ENCODE data around the gene SLC17A1.

SLC17A1 gene

GRCh38 chr6:25874822-25875562 is 43.1 kb upstream of the SLC17A1 start:
- no peak for TF ChIP-seq CTCF (IDR thresholded peaks at IDR 0.05; ENCODE audit: low read depth, low read length)
- TF ChIP-seq POLR2A (IDR thresholded peaks at IDR 0.05; ENCODE audit: extremely low read depth, insufficient read length) = no peak
- TF ChIP-seq MYC (IDR thresholded peaks at IDR 0.05; ENCODE audit: low read depth, low read length) = peak; percentile 32; the same call in 1 of the 2 replicates
- TF ChIP-seq MAX (IDR thresholded peaks at IDR 0.05; ENCODE audit: low read depth, low read length) = peak; percentile 25; the same call in 1 of the 2 replicates
- peak; percentile 72 for DNase-seq (ENCODE audit: low read depth)
- H3K4me3 ChIP-seq (ENCODE audit: low read depth, low read length) = no peak overlapping the region

GRCh38 chr6:25874118-25874517 is 42.3 kb upstream of the SLC17A1 start, which contains the start of gene SLC17A3:
SLC17A3 (minus strand) TSS chr6:25874243; CDS start chr6:25868387, 5,856 bp downstream.
- DNase-seq (ENCODE audit: low read depth) = peak; percentile 8
- no peak for TF ChIP-seq MYC (IDR thresholded peaks at IDR 0.05; ENCODE audit: low read depth, low read length)
- no peak for TF ChIP-seq MAX (IDR thresholded peaks at IDR 0.05; ENCODE audit: low read depth, low read length)
- H3K4me3 ChIP-seq (ENCODE audit: low read depth, low read length) = no peak within 1 kb of the TSS

GRCh38 chr6:25872814-25873213 is 41.0 kb upstream of the SLC17A1 start:
- no peak for DNase-seq (ENCODE audit: low read depth)
- no peak overlapping the region for H3K4me3 ChIP-seq (ENCODE audit: low read depth, low read length)
- TF ChIP-seq MAX (IDR thresholded peaks at IDR 0.05; ENCODE audit: low read depth, low read length) (no peak), CTCF (IDR thresholded peaks at IDR 0.05; ENCODE audit: low read depth, low read length) (no peak), POLR2A (IDR thresholded peaks at IDR 0.05; ENCODE audit: extremely low read depth, insufficient read length) (no peak), MYC (IDR thresholded peaks at IDR 0.05; ENCODE audit: low read depth, low read length) (no peak)

- TF ChIP-seq MYC (IDR thresholded peaks at IDR 0.05; ENCODE audit: low read depth, low read length) (no peak), MAX (IDR thresholded peaks at IDR 0.05; ENCODE audit: low read depth, low read length) (no peak), POLR2A (IDR thresholded peaks at IDR 0.05; ENCODE audit: extremely low read depth, insufficient read length) (no peak), CTCF (IDR thresholded peaks at IDR 0.05; ENCODE audit: low read depth, low read length) (no peak)
- DNase-seq (ENCODE audit: low read depth) = no peak
- no peak overlapping the region for H3K4me3 ChIP-seq (ENCODE audit: low read depth, low read length)
These were observed 38.0 kb upstream of the SLC17A1 start for GRCh38 chr6:25869840-25870239.

- no peak for DNase-seq (ENCODE audit: low read depth)
- no peak overlapping the region for H3K4me3 ChIP-seq (ENCODE audit: low read depth, low read length)
- TF ChIP-seq POLR2A (IDR thresholded peaks at IDR 0.05; ENCODE audit: extremely low read depth, insufficient read length) (no peak), MYC (IDR thresholded peaks at IDR 0.05; ENCODE audit: low read depth, low read length) (no peak), MAX (IDR thresholded peaks at IDR 0.05; ENCODE audit: low read depth, low read length) (no peak), CTCF (IDR thresholded peaks at IDR 0.05; ENCODE audit: low read depth, low read length) (no peak)
These were observed 36.8 kb upstream of the SLC17A1 start for GRCh38 chr6:25868436-25869183.

GRCh38 chr6:25866011-25866410 is 34.2 kb upstream of the SLC17A1 start:
- TF ChIP-seq MYC (IDR thresholded peaks at IDR 0.05; ENCODE audit: low read depth, low read length) = no peak
- H3K4me3 ChIP-seq (ENCODE audit: low read depth, low read length) = no peak overlapping the region
- peak; percentile 19 for DNase-seq (ENCODE audit: low read depth)
